Measurements from ENCODE around the gene YPEL3. TPM values are rescaled to one million over a fixed set of nuclear protein-coding genes. Genes with fewer than 3 reads are reported as not detected.

The YPEL3 gene
- total RNA-seq, 1 experiment from 2014 or later: 4.8 TPM

DNA sequence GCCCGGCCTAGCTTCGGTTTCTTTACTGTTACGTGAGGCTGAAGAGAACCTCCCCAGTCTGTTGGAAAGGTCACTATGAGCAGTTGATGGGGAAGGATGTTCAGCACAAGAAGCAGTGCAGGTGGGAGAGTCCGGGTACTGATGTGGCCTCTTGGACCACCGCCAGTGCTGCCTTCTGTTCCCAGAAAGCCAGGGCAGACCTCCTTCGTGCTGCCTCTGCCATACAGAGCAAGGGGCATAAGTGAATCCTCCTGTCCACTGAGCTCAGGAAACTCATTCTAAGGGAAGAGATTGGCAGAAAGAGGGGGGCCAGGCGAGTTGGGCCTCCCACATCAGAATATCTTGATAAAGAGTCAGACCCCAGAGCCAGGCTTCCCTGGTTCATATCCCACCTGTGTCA, 16.5 kb downstream of the YPEL3 start:
- H3K36me3 ChIP-seq: peaks cover 86% of the 10 kb centered on the region
- H3K27me3 ChIP-seq (replicated peaks): no peaks in the 10 kb centered on the region
- H3K4me3 ChIP-seq: no peak overlapping the region
- no peak overlapping the region for H3K27ac ChIP-seq
- H3K4me1 ChIP-seq (replicated peaks): peaks cover 17% of the 10 kb centered on the region
- no peaks in the 10 kb centered on the region for H3K9me3 ChIP-seq (replicated peaks)
- DNase-seq (ENCODE audit: low read depth in 1 of 2, low spot score in 2 of 2): no peak

GRCh38 chr16:30078744-30079143, 17.3 kb downstream of the YPEL3 start:
- no peak overlapping the region for H3K4me3 ChIP-seq
- peaks cover 17% of the 10 kb centered on the region for H3K4me1 ChIP-seq (replicated peaks)
- no peaks in the 10 kb centered on the region for H3K9me3 ChIP-seq (replicated peaks)
- H3K27ac ChIP-seq: no peak overlapping the region
- peaks cover 83% of the 10 kb centered on the region for H3K36me3 ChIP-seq
- H3K27me3 ChIP-seq (replicated peaks): no peaks in the 10 kb centered on the region
- no peak for DNase-seq (ENCODE audit: low read depth in 1 of 2, low spot score in 2 of 2)

DNA sequence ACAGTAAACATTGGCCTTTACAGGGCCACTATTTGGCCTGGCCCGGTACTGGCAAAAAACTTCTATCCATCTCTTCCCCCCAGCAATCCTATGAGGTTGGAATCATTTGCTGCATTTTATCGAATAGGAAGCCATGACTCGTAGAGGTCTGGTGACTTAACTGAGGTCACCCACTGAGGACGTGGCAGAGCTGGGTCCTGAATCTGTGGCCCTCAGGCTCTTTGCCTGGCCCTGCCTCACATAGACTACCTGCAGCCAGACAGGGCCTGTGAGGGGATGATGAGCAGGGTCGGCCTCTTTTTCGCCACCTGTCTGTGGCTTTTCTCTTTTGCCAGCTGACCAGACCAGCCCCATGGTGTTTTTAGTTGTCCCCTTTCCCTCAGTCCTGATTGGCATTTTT, 18.4 kb downstream of the YPEL3 start:
- DNase-seq (ENCODE audit: low read depth in 1 of 2, low spot score in 2 of 2): no peak
- Histone ChIP-seq H3K27ac (no peak overlapping the region), H3K36me3 (peaks cover 78% of the 10 kb centered on the region), H3K4me1 (replicated peaks) (peaks cover 17% of the 10 kb centered on the region), H3K27me3 (replicated peaks) (no peaks in the 10 kb centered on the region), H3K4me3 (peak overlapping the region; percentile 76; the same call in 1 of the 2 replicates), H3K9me3 (replicated peaks) (no peaks in the 10 kb centered on the region)

- peaks cover 79% of the 10 kb centered on the region for H3K36me3 ChIP-seq
- no peak for DNase-seq (ENCODE audit: low read depth in 1 of 2, low spot score in 2 of 2)
- H3K4me3 ChIP-seq: peak overlapping the region; percentile 76
- no peaks in the 10 kb centered on the region for H3K9me3 ChIP-seq (replicated peaks)
- peak overlapping the region; percentile 79 for H3K27ac ChIP-seq
- H3K27me3 ChIP-seq (replicated peaks): no peaks in the 10 kb centered on the region
- peaks cover 17% of the 10 kb centered on the region for H3K4me1 ChIP-seq (replicated peaks)
Observed at GRCh38 chr16:30076276-30076791, 19.7 kb downstream of the YPEL3 start.

DNA sequence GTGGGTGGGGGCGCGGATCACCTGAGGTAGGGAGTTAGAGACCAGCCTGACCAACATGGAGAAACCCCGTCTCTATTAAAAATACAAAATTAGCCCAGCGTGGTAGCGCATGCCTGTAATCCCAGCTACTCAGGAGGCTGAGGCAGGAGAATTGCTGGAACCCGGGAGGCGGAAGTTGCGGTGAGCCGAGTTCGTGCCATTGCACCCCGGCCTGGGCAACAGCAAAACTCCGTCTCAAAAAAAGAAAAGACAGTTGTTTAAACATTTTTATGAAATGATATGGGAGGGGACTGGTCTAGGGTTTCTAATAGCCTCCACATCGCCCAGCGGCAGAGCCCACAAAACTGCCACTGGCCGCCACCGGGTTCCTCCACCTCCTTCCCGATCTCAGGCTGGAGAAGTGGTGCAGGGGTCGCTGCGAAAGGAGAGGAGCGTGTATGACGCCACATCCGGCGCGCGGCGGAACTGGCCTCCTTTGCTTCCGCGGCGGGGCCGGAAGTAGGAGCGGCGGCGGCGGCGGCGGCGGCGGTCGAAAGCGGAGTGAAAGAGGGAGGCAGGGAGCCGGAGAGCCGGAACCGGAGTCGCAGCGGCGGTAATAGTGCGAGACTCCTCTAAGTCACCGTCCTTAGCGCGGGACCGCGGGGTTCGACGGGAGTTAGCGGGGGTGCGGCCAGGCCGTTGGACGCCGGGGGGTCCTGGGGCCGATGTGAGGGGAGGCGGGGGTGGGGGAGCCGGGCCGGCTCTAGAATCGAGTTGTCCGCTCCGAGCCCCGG, 20.3 kb downstream of the YPEL3 start, which contains the start of gene PPP4C:
Gene PPP4C (plus strand): TSS at position 492 of the 773 bp plus-strand sequence. CDS start 384 bp downstream, outside the sequence.
- H3K36me3 ChIP-seq: peaks cover 79% of the 10 kb centered on the region
- peak within 1 kb of the TSS; percentile 76 for H3K4me3 ChIP-seq
- peak; percentile 91 to 93 for DNase-seq (ENCODE audit: low read depth in 1 of 2, low spot score in 2 of 2)
- no peaks in the 10 kb centered on the region for H3K9me3 ChIP-seq (replicated peaks)
- H3K27ac ChIP-seq: peak within 1 kb of the TSS; percentile 79
- H3K27me3 ChIP-seq (replicated peaks): no peaks in the 10 kb centered on the region
- H3K4me1 ChIP-seq (replicated peaks): peaks cover 17% of the 10 kb centered on the region

- DNase-seq (ENCODE audit: low read depth in 1 of 2, low spot score in 2 of 2): no peak
- Histone ChIP-seq H3K27ac (no peak overlapping the region), H3K27me3 (replicated peaks) (no peaks in the 10 kb centered on the region), H3K9me3 (replicated peaks) (no peaks in the 10 kb centered on the region), H3K4me3 (no peak overlapping the region), H3K36me3 (peaks cover 84% of the 10 kb centered on the region), H3K4me1 (replicated peaks) (peaks cover 18% of the 10 kb centered on the region)
Observed at GRCh38 chr16:30070490-30070889, 25.5 kb downstream of the YPEL3 start.

GRCh38 chr16:30069611-30070462, 26.2 kb downstream of the YPEL3 start:
- Histone ChIP-seq H3K9me3 (replicated peaks) (no peaks in the 10 kb centered on the region), H3K27me3 (replicated peaks) (no peaks in the 10 kb centered on the region), H3K36me3 (peaks cover 84% of the 10 kb centered on the region), H3K4me1 (replicated peaks) (peaks cover 16% of the 10 kb centered on the region), H3K27ac (no peak overlapping the region), H3K4me3 (no peak overlapping the region)
- no peak for DNase-seq (ENCODE audit: low read depth in 1 of 2, low spot score in 2 of 2)

DNA sequence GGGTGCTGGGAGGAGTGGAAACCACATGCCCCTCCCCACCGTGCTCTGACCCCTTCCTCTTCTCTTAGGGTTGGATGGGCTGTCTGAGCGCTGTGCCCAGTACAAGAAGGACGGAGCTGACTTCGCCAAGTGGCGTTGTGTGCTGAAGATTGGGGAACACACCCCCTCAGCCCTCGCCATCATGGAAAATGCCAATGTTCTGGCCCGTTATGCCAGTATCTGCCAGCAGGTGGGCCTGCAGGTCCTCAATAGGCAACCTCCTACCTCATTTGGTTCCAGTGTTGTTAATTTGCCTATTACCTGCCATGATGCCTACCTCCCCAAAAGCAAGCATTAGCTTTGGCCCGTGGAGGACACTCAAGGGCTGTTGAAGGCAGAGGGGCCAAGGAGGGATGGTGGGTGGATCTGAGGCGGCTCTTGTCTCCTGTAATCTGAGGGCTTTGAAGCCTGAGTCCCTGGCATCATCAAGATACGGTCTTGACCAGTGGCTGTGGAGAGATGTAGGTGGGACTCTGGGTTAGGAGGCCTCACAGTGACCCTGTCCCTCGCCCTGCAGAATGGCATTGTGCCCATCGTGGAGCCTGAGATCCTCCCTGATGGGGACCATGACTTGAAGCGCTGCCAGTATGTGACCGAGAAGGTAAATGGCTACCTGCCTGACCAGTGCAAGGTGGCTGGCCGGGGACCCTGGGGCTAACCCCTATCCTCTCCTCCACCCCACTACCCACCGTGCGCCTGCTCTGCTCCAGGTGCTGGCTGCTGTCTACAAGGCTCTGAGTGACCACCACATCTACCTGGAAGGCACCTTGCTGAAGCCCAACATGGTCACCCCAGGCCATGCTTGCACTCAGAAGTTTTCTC, 27.0 kb downstream of the YPEL3 start:
- no peaks in the 10 kb centered on the region for H3K9me3 ChIP-seq (replicated peaks)
- peaks cover 24% of the 10 kb centered on the region for H3K4me1 ChIP-seq (replicated peaks)
- H3K36me3 ChIP-seq: peaks cover 80% of the 10 kb centered on the region
- no peak for DNase-seq (ENCODE audit: low read depth in 1 of 2, low spot score in 2 of 2)
- no peaks in the 10 kb centered on the region for H3K27me3 ChIP-seq (replicated peaks)
- H3K27ac ChIP-seq: no peak overlapping the region
- no peak overlapping the region for H3K4me3 ChIP-seq

- Histone ChIP-seq H3K4me3 (no peak overlapping the region), H3K27ac (no peak overlapping the region), H3K9me3 (replicated peaks) (no peaks in the 10 kb centered on the region), H3K4me1 (replicated peaks) (peaks cover 30% of the 10 kb centered on the region), H3K27me3 (replicated peaks) (no peaks in the 10 kb centered on the region), H3K36me3 (peaks cover 79% of the 10 kb centered on the region)
- DNase-seq (ENCODE audit: low read depth in 1 of 2, low spot score in 2 of 2): no peak
Observed at GRCh38 chr16:30068333-30068732, 27.7 kb downstream of the YPEL3 start.

DNA sequence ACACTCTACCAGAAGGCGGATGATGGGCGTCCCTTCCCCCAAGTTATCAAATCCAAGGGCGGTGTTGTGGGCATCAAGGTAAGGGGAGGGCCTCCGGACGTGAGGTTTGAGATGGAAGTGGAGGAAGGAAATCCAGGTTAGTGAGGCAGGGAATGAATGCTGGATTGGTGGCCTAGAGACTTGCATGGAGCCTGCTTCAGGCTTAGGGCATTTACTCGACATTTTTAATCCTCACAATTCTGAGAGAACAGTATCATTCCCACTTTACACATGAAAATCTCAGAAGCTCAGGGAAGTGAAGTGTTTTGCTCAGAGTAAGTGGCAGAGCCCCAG, 28.5 kb downstream of the YPEL3 start:
- Histone ChIP-seq H3K27ac (no peak overlapping the region), H3K4me1 (replicated peaks) (peaks cover 30% of the 10 kb centered on the region), H3K27me3 (replicated peaks) (no peaks in the 10 kb centered on the region), H3K9me3 (replicated peaks) (no peaks in the 10 kb centered on the region), H3K4me3 (peak overlapping the region; percentile 79), H3K36me3 (peaks cover 75% of the 10 kb centered on the region)
- DNase-seq (ENCODE audit: low read depth in 1 of 2, low spot score in 2 of 2): no peak

- H3K27ac ChIP-seq: peak overlapping the region; percentile 65
- H3K9me3 ChIP-seq (replicated peaks): no peaks in the 10 kb centered on the region
- H3K4me3 ChIP-seq: peak overlapping the region; percentile 79
- peaks cover 30% of the 10 kb centered on the region for H3K4me1 ChIP-seq (replicated peaks)
- DNase-seq (ENCODE audit: low read depth in 1 of 2, low spot score in 2 of 2): no peak
- H3K27me3 ChIP-seq (replicated peaks): no peaks in the 10 kb centered on the region
- peaks cover 69% of the 10 kb centered on the region for H3K36me3 ChIP-seq
Observed at GRCh38 chr16:30066761-30067583, 29.0 kb downstream of the YPEL3 start.

- DNase-seq (ENCODE audit: low read depth in 1 of 2, low spot score in 2 of 2): peak in 1 of 2 experiments; percentile 68
- Histone ChIP-seq H3K4me1 (replicated peaks) (peaks cover 30% of the 10 kb centered on the region), H3K4me3 (peak overlapping the region; percentile 79)
Observed at GRCh38 chr16:30065943-30066760, 29.9 kb downstream of the YPEL3 start.

More at GRCh38 chr16:30065943-30066760, 29.9 kb downstream of the YPEL3 start:
- Histone ChIP-seq H3K27ac (peak overlapping the region; percentile 65), H3K27me3 (replicated peaks) (no peaks in the 10 kb centered on the region), H3K36me3 (peaks cover 61% of the 10 kb centered on the region), H3K9me3 (replicated peaks) (no peaks in the 10 kb centered on the region)

Measured in SJSA1 (cell line).